ENCODE results near the gene KBTBD8. TPM values are rescaled to one million over a fixed set of nuclear protein-coding genes. Genes with fewer than 3 reads are reported as not detected.

Gene KBTBD8
- total RNA-seq (2022; extraction: Qiagen RNA extraction): 0.41 to 1.1 TPM (median 0.73 TPM) in 5 replicates

GRCh38 chr3:66998113-66998903, at the start of gene KBTBD8:
Gene KBTBD8, plus strand, starts transcription at chr3:66998307. Its CDS starts 49 bp downstream, at chr3:66998356.

Data from A549 treated with Hydrocortisone at 1 μM for 4 hours (cell line).